Fibroblast of villous mesenchyme (primary cell): ENCODE results near the gene TOLLIP. TPM values are rescaled to one million over a fixed set of nuclear protein-coding genes. Genes with fewer than 3 reads are reported as not detected.

ENCODE experiments used
- DNase-seq: peaks from one replicate; pipeline ENCODE4 v3.0.0-alpha.2; 2010; ENCODE audit warnings: low read depth
- H3K4me3 ChIP-seq: 2 replicates; pipeline ENCODE4 v1.5.1; 2011; ENCODE audit warnings: low read depth, mild to moderate bottlenecking, low read length
- total RNA-seq: library from RNA; depleted of rRNA; stranded (reverse); fragments of >200 nt; gene quantifications from 2 replicates; pipeline ENCODE4 v1.2.3, GENCODE V29; 2012
- TF ChIP-seq, protein P1 (sequence below): IDR thresholded peaks from 2 replicates; pipeline ENCODE4 v1.5.1; 2012; ENCODE audit warnings: low read depth, mild to moderate bottlenecking, low read length; ENCODE audit not compliant: insufficient read depth

The TOLLIP gene
- total RNA-seq, 1 donor, result 27.2 TPM

DNA sequence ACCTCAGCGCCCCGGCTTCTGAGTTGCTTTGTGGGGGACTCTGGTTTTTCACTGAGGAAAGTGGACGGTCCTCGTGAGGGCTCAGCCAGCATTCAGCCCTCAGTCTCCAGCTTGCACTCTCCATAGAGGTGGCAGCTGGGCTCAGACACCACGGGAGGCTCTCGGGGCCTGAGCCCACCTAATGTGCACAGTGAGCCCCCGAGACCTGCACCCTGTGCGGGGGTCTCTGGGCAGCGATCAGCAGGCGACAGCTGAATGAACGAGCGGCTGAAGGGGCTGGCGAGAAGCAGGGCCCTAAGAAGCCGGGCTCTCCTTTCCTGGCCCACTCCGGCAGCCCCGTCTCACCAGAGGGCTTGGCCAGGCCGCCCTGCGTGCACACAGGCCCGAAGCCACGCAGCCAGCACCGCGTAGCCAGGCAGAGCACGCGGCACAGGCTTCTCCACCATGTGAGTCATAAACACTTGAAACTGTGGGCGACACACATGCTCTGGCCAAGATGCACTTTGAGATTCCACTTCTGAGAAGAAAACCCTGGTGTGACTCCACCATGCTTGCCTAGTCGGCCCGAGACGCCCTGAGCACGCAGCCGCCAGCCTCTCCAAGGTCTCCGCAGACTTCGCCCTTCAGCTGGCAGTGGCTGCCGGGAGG lies 28.0 kb downstream of the TOLLIP start:
- TF ChIP-seq, protein P1, sequence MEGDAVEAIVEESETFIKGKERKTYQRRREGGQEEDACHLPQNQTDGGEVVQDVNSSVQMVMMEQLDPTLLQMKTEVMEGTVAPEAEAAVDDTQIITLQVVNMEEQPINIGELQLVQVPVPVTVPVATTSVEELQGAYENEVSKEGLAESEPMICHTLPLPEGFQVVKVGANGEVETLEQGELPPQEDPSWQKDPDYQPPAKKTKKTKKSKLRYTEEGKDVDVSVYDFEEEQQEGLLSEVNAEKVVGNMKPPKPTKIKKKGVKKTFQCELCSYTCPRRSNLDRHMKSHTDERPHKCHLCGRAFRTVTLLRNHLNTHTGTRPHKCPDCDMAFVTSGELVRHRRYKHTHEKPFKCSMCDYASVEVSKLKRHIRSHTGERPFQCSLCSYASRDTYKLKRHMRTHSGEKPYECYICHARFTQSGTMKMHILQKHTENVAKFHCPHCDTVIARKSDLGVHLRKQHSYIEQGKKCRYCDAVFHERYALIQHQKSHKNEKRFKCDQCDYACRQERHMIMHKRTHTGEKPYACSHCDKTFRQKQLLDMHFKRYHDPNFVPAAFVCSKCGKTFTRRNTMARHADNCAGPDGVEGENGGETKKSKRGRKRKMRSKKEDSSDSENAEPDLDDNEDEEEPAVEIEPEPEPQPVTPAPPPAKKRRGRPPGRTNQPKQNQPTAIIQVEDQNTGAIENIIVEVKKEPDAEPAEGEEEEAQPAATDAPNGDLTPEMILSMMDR, result no peak
- H3K4me3 ChIP-seq, result no peak overlapping the region
- DNase-seq, result no peak

DNA sequence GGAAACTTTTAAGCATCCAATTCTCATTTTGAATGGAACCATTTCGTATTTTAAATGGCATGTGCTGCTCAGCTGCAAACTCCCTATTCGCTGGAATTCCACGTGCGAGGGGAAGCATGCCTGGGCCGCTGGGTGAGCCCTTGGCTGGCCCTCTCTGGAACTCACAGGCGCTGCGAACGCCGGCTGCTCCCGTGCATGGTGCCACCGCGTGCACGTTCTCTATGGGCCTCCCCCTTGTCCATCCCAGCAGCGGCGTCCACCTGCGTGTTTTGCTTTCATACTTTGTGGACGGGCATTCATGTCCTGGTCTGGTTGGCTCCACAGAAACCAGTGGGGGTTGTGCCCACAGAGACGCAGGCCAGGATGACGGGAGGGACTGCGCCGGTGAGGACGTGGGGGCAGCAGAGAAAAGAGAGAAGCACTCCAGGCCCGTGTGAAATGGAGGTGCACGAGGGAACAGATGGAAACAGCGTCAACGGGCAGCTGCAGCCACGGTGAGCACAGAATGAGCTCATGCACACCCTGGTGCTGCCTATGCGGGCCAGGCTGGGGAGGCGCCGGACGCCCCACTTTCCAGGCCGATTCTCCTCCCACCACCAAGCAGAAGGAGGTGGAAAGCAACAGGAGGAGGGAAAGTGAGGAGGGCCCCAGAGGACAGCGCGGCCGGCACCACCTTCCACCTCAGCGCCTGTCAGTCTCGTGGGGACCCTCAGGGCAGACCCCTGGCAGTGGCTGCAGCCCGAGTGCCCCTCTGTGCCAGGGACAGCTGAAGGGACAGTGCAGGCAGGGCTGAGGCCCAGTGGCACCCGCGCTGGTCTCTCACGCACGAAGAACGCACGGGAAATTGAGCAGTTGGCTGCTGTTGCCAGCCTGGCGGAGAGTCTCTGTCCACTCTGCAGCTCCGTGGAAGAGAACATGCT lies 29.1 kb downstream of the TOLLIP start:
- no peak overlapping the region for H3K4me3 ChIP-seq
- DNase-seq, result no peak
- TF ChIP-seq, protein P1, result no peak

- no peak for DNase-seq
- H3K4me3 ChIP-seq, result no peak overlapping the region
- TF ChIP-seq, protein P1, result no peak
Observed at GRCh38 chr11:1279674-1280055, 29.8 kb downstream of the TOLLIP start.

DNA sequence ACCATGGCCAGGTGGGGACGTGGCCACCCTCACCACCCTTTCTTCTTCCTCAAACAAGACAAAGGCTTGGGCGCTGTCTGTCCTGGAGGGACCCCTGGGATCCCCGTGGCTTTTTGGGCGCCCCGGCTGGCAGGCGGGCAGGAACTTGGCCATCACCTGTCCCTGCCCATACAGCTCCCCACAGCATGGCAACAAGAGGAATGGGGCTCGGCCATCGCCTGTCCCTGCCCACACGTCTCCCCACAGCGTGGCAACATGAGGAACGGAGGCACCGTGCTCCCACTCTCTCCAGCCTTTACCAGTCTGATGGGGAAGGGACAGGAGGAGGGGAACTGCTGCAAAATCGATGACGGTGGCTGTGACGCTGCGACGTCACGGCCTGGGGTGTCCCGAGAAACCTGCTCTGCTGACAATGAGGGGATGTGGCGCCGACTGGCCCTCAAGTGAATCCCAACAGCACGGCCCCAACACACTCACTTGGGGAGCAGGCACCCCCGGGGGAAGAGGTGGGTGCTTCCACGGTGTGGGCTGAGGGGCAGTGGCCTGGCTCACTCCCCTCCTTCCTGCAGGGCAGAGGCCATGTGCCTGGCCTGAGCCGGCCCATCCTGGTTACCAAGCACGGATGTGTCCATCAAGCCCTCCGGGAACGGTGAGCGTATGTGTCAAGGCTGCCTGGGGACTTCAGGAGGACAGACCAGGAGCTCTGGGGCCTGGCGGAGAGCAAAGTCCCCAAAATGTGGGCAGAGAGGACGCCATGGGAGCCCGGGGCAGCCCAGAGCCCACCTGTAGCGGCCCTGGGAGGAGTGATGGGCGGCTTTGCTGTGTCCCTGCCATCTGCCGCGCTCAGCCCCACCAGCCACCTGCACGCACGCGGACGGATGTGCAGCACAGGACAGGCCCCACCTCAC lies 30.4 kb downstream of the TOLLIP start:
- H3K4me3 ChIP-seq, result no peak overlapping the region
- no peak for DNase-seq
- TF ChIP-seq, protein P1, result no peak

- H3K4me3 ChIP-seq, result no peak overlapping the region
- no peak for DNase-seq
- TF ChIP-seq, protein P1, result no peak
Observed at GRCh38 chr11:1277936-1278512, 31.4 kb downstream of the TOLLIP start.
